Measurements from ENCODE around the gene HS3ST5.
"Not testable (repeated sequence)": the region's sequence is repeated elsewhere in the genome, so short reads cannot be mapped to it uniquely, and the experiment has no call there.

HS3ST5 gene

GRCh38 chr6:114090626-114091025 is 252.2 kb downstream of the HS3ST5 start:
- DNase-seq (ENCODE audit: low read depth in 2 of 2), result no peak

- DNase-seq (ENCODE audit: low read depth in 2 of 2), result no peak
These were observed 255.3 kb downstream of the HS3ST5 start for GRCh38 chr6:114087496-114087895.

GRCh38 chr6:114085211-114085610 is 257.6 kb downstream of the HS3ST5 start:
- DNase-seq (ENCODE audit: low read depth in 2 of 2), result no peak

- no peak for DNase-seq (ENCODE audit: low read depth in 2 of 2)
These were observed 258.4 kb downstream of the HS3ST5 start for GRCh38 chr6:114084327-114084890.

- no peak for DNase-seq (ENCODE audit: low read depth in 2 of 2)
These were observed 259.6 kb downstream of the HS3ST5 start for GRCh38 chr6:114083251-114083650.

GRCh38 chr6:114081730-114082129 is 261.1 kb downstream of the HS3ST5 start:
- DNase-seq (ENCODE audit: low read depth in 2 of 2), result no peak

GRCh38 chr6:114080891-114081510 is 261.8 kb downstream of the HS3ST5 start:
- DNase-seq (ENCODE audit: low read depth in 2 of 2), result no peak

- not testable (repeated sequence) for DNase-seq (ENCODE audit: low read depth in 2 of 2)
These were observed 262.4 kb downstream of the HS3ST5 start for GRCh38 chr6:114080410-114080809.

- DNase-seq (ENCODE audit: low read depth in 2 of 2), result no peak
These were observed 267.0 kb downstream of the HS3ST5 start for GRCh38 chr6:114075777-114076176.

GRCh38 chr6:114075300-114075699 is 267.5 kb downstream of the HS3ST5 start:
- DNase-seq (ENCODE audit: low read depth in 2 of 2), result no peak

GRCh38 chr6:114068771-114069170 is 274.1 kb downstream of the HS3ST5 start:
- DNase-seq (ENCODE audit: low read depth in 2 of 2), result no peak

- DNase-seq (ENCODE audit: low read depth in 2 of 2), result no peak
These were observed 274.7 kb downstream of the HS3ST5 start for GRCh38 chr6:114068116-114068515.

GRCh38 chr6:114064862-114065261 is 278.0 kb downstream of the HS3ST5 start:
- DNase-seq (ENCODE audit: low read depth in 2 of 2), result no peak

GRCh38 chr6:114063956-114064355 is 278.9 kb downstream of the HS3ST5 start:
- no peak for DNase-seq (ENCODE audit: low read depth in 2 of 2)

GRCh38 chr6:114062199-114062598 is 280.6 kb downstream of the HS3ST5 start:
- no peak for DNase-seq (ENCODE audit: low read depth in 2 of 2)

- DNase-seq (ENCODE audit: low read depth in 2 of 2), result no peak
These were observed 281.1 kb downstream of the HS3ST5 start for GRCh38 chr6:114061741-114062140.

GRCh38 chr6:114061116-114061515 is 281.7 kb downstream of the HS3ST5 start:
- DNase-seq (ENCODE audit: low read depth in 2 of 2), result no peak

GRCh38 chr6:114058435-114058834 is 284.4 kb downstream of the HS3ST5 start:
- no peak for DNase-seq (ENCODE audit: low read depth in 2 of 2)

GRCh38 chr6:114055763-114056162 is 287.1 kb downstream of the HS3ST5 start:
- no peak for DNase-seq (ENCODE audit: low read depth in 2 of 2)

GRCh38 chr6:114055349-114055748 is 287.5 kb downstream of the HS3ST5 start:
- no peak for DNase-seq (ENCODE audit: low read depth in 2 of 2)

- no peak for DNase-seq (ENCODE audit: low read depth in 2 of 2)
These were observed 289.0 kb downstream of the HS3ST5 start for GRCh38 chr6:114053791-114054190.

- no peak for DNase-seq (ENCODE audit: low read depth in 2 of 2)
These were observed 290.7 kb downstream of the HS3ST5 start for GRCh38 chr6:114052141-114052540.

GRCh38 chr6:114051031-114051430 is 291.8 kb downstream of the HS3ST5 start:
- no peak for DNase-seq (ENCODE audit: low read depth in 2 of 2)

All from stimulated activated CD8-positive, alpha-beta memory T cell treated with anti-CD3 and anti-CD28 coated beads, Interleukin-2, amount 100 ng/mL, for 48 hours (primary cell).